IMR-90 (cell line): Measurements from ENCODE around the gene GARS1. TPM values are rescaled to one million over a fixed set of nuclear protein-coding genes. Genes with fewer than 3 reads are reported as not detected.

Experiments
- ATAC-seq: fragments of 200-7000 bp; cut with Tn5 transposase; 2 replicates; pipeline ENCODE4 v1.9.1; 2020; ENCODE audit warnings: low read depth, mild to moderate bottlenecking, moderate library complexity
- BruUV-seq: library from RNA; stranded (reverse); fragments of 400-500 nt; replicated peaks from 2 replicates; lab custom pipeline; 2021; lab: Mats Ljungman, UMichigan
- CTCF ChIA-PET: fragments of 300-600 bp; formaldehyde crosslinking; extraction: SDS; loops from one replicate; lab custom pipeline; 2021; ENCODE audit warnings: antibody characterized with exemption; lab: Yijun Ruan, JAX
- POLR2A ChIA-PET: fragments of 300-600 bp; sonication (Branson Sonifier 250); formaldehyde crosslinking; loops from one replicate; lab custom pipeline; 2022; ENCODE audit warnings: antibody characterized with exemption; ENCODE audit not compliant: unreplicated experiment; lab: Charles Lee
- DNase-seq: peaks from one replicate; pipeline ENCODE4 v3.0.0; 2013
- H2AFZ ChIP-seq: replicated peaks from 2 replicates; pipeline ENCODE3; 2013; ENCODE audit warnings: low read length, mild to moderate bottlenecking; ENCODE audit not compliant: poor library complexity
- H2AK5ac ChIP-seq: 2 replicates; pipeline ENCODE4 v1.6.1; 2013; ENCODE audit warnings: low read depth, low read length, inconsistent platforms
- H2AK9ac ChIP-seq: replicated peaks from 2 replicates; pipeline ENCODE3; 2013; ENCODE audit warnings: mild to moderate bottlenecking, low read depth, low read length, moderate library complexity; ENCODE audit not compliant: poor library complexity
- H2BK120ac ChIP-seq: 2 replicates; pipeline ENCODE4 v1.6.1; 2013; ENCODE audit warnings: low read depth, low read length, inconsistent platforms
- H2BK15ac ChIP-seq: 3 replicates; pipeline ENCODE4 v1.6.1; 2013; ENCODE audit warnings: low read depth, low read length, inconsistent platforms
- H2BK20ac ChIP-seq: 2 replicates; pipeline ENCODE4 v1.6.1; 2013; ENCODE audit warnings: low read depth, mild to moderate bottlenecking, inconsistent platforms, low read length, moderate library complexity
- H2BK5ac ChIP-seq: 2 replicates; pipeline ENCODE4 v1.6.1; 2013; ENCODE audit warnings: mild to moderate bottlenecking, low read depth, low read length, inconsistent platforms; ENCODE audit not compliant: poor library complexity, severe bottlenecking
- H3K14ac ChIP-seq: replicated peaks from 2 replicates; pipeline ENCODE4 v1.6.1; 2013; ENCODE audit warnings: low read depth, low read length, inconsistent platforms
- H3K18ac ChIP-seq: 2 replicates; pipeline ENCODE4 v1.6.1; 2013; ENCODE audit warnings: low read depth, low read length, control low read depth
- H3K23ac ChIP-seq: 2 replicates; pipeline ENCODE4 v1.6.1; 2013; ENCODE audit warnings: low read depth, low read length, inconsistent platforms
- H3K27ac ChIP-seq: 2 replicates; pipeline ENCODE4 v1.5.1; 2013; ENCODE audit warnings: mild to moderate bottlenecking, control low read depth, low read length; ENCODE audit not compliant: insufficient read depth
- H3K27me3 ChIP-seq: 2 replicates; pipeline ENCODE4 v1.6.1; 2013; ENCODE audit warnings: low read length; ENCODE audit not compliant: control insufficient read depth, insufficient read depth
- H3K36me3 ChIP-seq: 2 replicates; pipeline ENCODE4 v1.6.1; 2013; ENCODE audit warnings: low read length, mixed read lengths; ENCODE audit not compliant: control insufficient read depth, insufficient read depth
- H3K4ac ChIP-seq: 2 replicates; pipeline ENCODE4 v1.6.1; 2013; ENCODE audit warnings: low read depth, low read length, inconsistent platforms
- H3K4me1 ChIP-seq: 2 replicates; pipeline ENCODE4 v1.6.1; 2013; ENCODE audit warnings: low read length, mixed read lengths; ENCODE audit not compliant: control insufficient read depth, insufficient read depth
- H3K4me2 ChIP-seq: 2 replicates; pipeline ENCODE4 v1.6.1; 2013; ENCODE audit warnings: low read depth, mild to moderate bottlenecking, control low read depth, low read length, moderate library complexity
- H3K4me3 ChIP-seq: 2 replicates; pipeline ENCODE4 v1.5.1; 2013; ENCODE audit warnings: low read depth, mild to moderate bottlenecking, control low read depth, low read length, moderate library complexity; ENCODE audit not compliant: insufficient read depth
- H3K56ac ChIP-seq: 2 replicates; pipeline ENCODE4 v1.6.1; 2013; ENCODE audit warnings: low read length, inconsistent platforms; ENCODE audit not compliant: insufficient read depth; ENCODE audit errors: extremely low read depth
- H3K79me1 ChIP-seq, 2 experiments: 2 replicates each; pipeline ENCODE4 v1.6.1; 2013; ENCODE audit warnings: low read length in 2 of 2, inconsistent platforms in 1 of 2, low read depth in 1 of 2
- H3K9ac ChIP-seq: 2 replicates; pipeline ENCODE4 v1.6.1; 2013; ENCODE audit warnings: low read depth, low read length, control low read depth
- H3K9me1 ChIP-seq: 2 replicates; pipeline ENCODE4 v1.6.1; 2013; ENCODE audit warnings: low read length, inconsistent platforms; ENCODE audit not compliant: insufficient read depth
- H3K9me3 ChIP-seq: 2 replicates; pipeline ENCODE4 v1.6.1; 2013; ENCODE audit warnings: low read length; ENCODE audit not compliant: control insufficient read depth, insufficient read depth
- H4K20me1 ChIP-seq: 2 replicates; pipeline ENCODE4 v1.6.1; 2013; ENCODE audit warnings: low read length, inconsistent platforms; ENCODE audit not compliant: insufficient read depth
- H4K5ac ChIP-seq: 2 replicates; pipeline ENCODE4 v1.6.1; 2013; ENCODE audit warnings: mild to moderate bottlenecking, low read depth, low read length, control low read depth
- H4K8ac ChIP-seq, 2 experiments: 2 replicates each; pipeline ENCODE4 v1.6.1; 2013; ENCODE audit warnings: low read depth in 2 of 2, low read length in 2 of 2, control low read depth in 1 of 2, inconsistent platforms in 1 of 2
- H4K91ac ChIP-seq: 2 replicates; pipeline ENCODE4 v1.6.1; 2013; ENCODE audit warnings: low read depth, low read length, inconsistent platforms; ENCODE audit not compliant: insufficient read depth
- CHD1 ChIP-seq: IDR thresholded peaks from 2 replicates; pipeline ENCODE4 v1.6.1; 2012; ENCODE audit warnings: low read depth, low read length, improper control_type of control experiment
- CTCF ChIP-seq: conservative IDR thresholded peaks from 2 replicates; pipeline ENCODE4 v1.5.1; 2012; ENCODE audit warnings: mild to moderate bottlenecking, low read depth, low read length, improper control_type of control experiment
- MXI1 ChIP-seq: IDR thresholded peaks from 2 replicates; pipeline ENCODE4 v1.6.1; 2012; ENCODE audit warnings: low read depth, mild to moderate bottlenecking, low read length, moderate library complexity, borderline replicate concordance
- RAD21 ChIP-seq: IDR thresholded peaks from 2 replicates; pipeline ENCODE4 v1.6.1; 2012; ENCODE audit warnings: low read length, improper control_type of control experiment
- RFX5 ChIP-seq: IDR thresholded peaks from 2 replicates; pipeline ENCODE4 v1.8.0; 2012; ENCODE audit warnings: low read depth, mild to moderate bottlenecking, low read length, moderate library complexity
- USF2 ChIP-seq: fragments of 150-350 bp; IDR thresholded peaks from 2 replicates; pipeline ENCODE4 v1.6.1; 2017; ENCODE audit warnings: mild to moderate bottlenecking, antibody characterized with exemption, low read length, low read depth
- WGBS, 2 experiments: methylation state at CpG; one replicate each; pipeline versions ENCODE4 v1.1.5 to v1.1.7; 2013; ENCODE audit warnings: missing lambda C conversion rate in 2 of 2; ENCODE audit not compliant: insufficient read length in 1 of 2; ENCODE audit errors: extremely low coverage in 2 of 2; 5-methylcytosine and 5-hydroxymethylcytosine counted together
- dilution Hi-C: fragments of 300-500 bp; cut with HindIII; formaldehyde crosslinking; loops from one replicate; pipeline ENCODE4 v1.14.3; 2018; ENCODE audit warnings: low sequenced_read_pairs; ENCODE audit not compliant: unreplicated experiment
- in situ Hi-C: fragments of 300-500 bp; cut with MboI; formaldehyde crosslinking; loops from 3 replicates; pipeline ENCODE4 v1.14.3; 2019; ENCODE audit warnings: low sequenced_read_pairs, inconsistent platforms, mixed read lengths
- intact Hi-C: fragments of 100-400 bp; cut with micrococcal nuclease; formaldehyde crosslinking; loops from 2 replicates; pipeline ENCODE4 v1.10.0; 2022
- polyA plus RNA-seq, 3 experiments: library from polyadenylated mRNA; depleted of rRNA; stranded (reverse); fragments of >200 nt; gene quantifications; 2 replicates each; pipeline ENCODE4 v1.2.3, GENCODE V29; 2012; ENCODE audit warnings: low replicate concordance in 1 of 3
- total RNA-seq: library from RNA; depleted of rRNA; stranded (reverse); fragments of >200 nt; gene quantifications from 2 replicates; pipeline ENCODE4 v1.2.3, GENCODE V29; 2012
- TF ChIP-seq, protein P1 (sequence below): fragments of 150-350 bp; IDR thresholded peaks from 2 replicates; pipeline ENCODE4 v1.6.1; 2016; ENCODE audit warnings: low read depth, mild to moderate bottlenecking, low read length, moderate library complexity, borderline replicate concordance

GARS1 gene
- total and polyA plus RNA-seq, 2 of the 4 experiments (the other 2 are of a cell fraction): 105 to 551 TPM

GRCh38 chr7:30674876-30675275 is 80.2 kb downstream of the GARS1 start:
- no peak overlapping the region for H2BK120ac ChIP-seq
- H3K4me1 ChIP-seq: no peaks in the 10 kb centered on the region
- no peak overlapping the region for H3K9ac ChIP-seq
- dilution Hi-C loops: no loop called here
- H3K4me2 ChIP-seq: no peak overlapping the region
- no peaks in the 10 kb centered on the region for H3K79me1 ChIP-seq
- H3K18ac ChIP-seq: no peak overlapping the region
- H4K8ac ChIP-seq: no peak overlapping the region
- no peaks in the 10 kb centered on the region for H4K20me1 ChIP-seq
- no peak overlapping the region for H4K91ac ChIP-seq
- no peak overlapping the region for H4K5ac ChIP-seq
- no peak overlapping the region for H2AK5ac ChIP-seq
- H2BK15ac ChIP-seq: no peak overlapping the region
- H3K14ac ChIP-seq: no peak overlapping the region
- no peak overlapping the region for H3K4me3 ChIP-seq
- H3K9me1 ChIP-seq: no peaks in the 10 kb centered on the region
- no peak overlapping the region for H3K56ac ChIP-seq
- H3K27me3 ChIP-seq: peaks cover 44% of the 10 kb centered on the region
- peak overlapping the region; percentile 37 for H2AFZ ChIP-seq
- POLR2A ChIA-PET: no interaction called here
- CTCF ChIA-PET: no interaction called here
- no peak overlapping the region for H2BK5ac ChIP-seq
- no peak overlapping the region for H3K23ac ChIP-seq
- H3K9me3 ChIP-seq: peaks cover 2% of the 10 kb centered on the region; the same call in 1 of the 2 replicates
- no peak overlapping the region for H3K4ac ChIP-seq
- H2BK20ac ChIP-seq: no peak overlapping the region
- H2AK9ac ChIP-seq: no peak overlapping the region
- BruUV-seq: no TSS peak
- intact Hi-C loops: no loop called here
- no peak overlapping the region for H3K27ac ChIP-seq
- no peaks in the 10 kb centered on the region for H3K36me3 ChIP-seq
- TF ChIP-seq, protein P1, sequence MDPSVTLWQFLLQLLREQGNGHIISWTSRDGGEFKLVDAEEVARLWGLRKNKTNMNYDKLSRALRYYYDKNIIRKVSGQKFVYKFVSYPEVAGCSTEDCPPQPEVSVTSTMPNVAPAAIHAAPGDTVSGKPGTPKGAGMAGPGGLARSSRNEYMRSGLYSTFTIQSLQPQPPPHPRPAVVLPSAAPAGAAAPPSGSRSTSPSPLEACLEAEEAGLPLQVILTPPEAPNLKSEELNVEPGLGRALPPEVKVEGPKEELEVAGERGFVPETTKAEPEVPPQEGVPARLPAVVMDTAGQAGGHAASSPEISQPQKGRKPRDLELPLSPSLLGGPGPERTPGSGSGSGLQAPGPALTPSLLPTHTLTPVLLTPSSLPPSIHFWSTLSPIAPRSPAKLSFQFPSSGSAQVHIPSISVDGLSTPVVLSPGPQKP: no peak
- TF ChIP-seq RAD21: no peak
- TF ChIP-seq MXI1: no peak
- no peak for TF ChIP-seq RFX5
- TF ChIP-seq CTCF: no peak
- no peak for TF ChIP-seq CHD1
- TF ChIP-seq USF2: no peak
- ATAC-seq: no peak
- in situ Hi-C loops: no loop called here
- DNase-seq: no peak
- 14% methylated on average over 1 of the region's 2 CpGs; no CpG with 5 or more reads in 1 of the 2 experiments for WGBS, 2 experiments
